Measurements from ENCODE around the gene PGAM4.
"Not testable (repeated sequence)": the region's sequence is repeated elsewhere in the genome, so short reads cannot be mapped to it uniquely, and the experiment has no call there.

PGAM4 gene

DNA sequence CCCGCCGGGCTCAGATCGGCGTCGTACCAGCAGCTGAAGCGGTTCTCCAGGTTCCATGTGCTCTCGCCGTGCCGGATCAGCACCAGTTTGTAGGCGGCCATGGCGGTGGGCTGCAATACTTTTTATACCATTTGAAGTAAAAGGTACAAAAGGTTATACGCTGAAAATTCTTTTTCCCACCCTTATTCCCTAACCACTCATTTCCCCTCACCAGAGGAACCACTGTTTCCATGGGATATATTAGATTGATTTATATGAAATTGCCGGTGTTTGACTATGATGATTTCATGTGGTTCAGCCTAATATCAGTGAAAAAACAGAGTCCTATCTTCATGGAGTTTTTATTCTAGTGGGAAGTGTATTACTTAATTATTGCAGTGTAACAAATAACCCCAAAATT is at the start of gene PGAM4:
Gene PGAM4 (minus strand): TSS at position 101 of the 400 bp plus-strand sequence. CDS start 0 bp downstream, at position 101.
- DNase-seq, result no peak

- DNase-seq, result no peak
These were observed 42.4 kb upstream of the PGAM4 start for GRCh38 chrX:78011846-78012245.

- DNase-seq, result no peak
These were observed 10.4 kb upstream of the PGAM4 start for GRCh38 chrX:77979870-77980269.

DNA sequence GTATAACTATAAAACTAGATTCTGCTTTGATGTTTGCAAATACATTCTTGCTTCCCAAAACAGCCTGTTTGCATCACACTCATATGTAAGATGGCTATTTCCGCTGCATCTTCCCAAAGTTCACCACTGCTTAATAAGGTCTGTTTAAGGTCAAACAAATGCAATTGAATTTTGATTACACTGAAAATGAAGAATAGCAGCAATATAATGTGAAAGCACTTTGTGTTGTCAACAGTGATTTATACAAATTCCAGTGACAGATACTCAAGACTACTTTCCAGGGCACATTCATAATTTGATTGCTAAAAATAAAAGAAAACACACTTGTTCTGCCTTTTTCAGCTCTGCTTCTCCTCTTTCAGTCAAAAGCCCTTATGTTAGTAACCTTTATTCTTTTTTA is 8.1 kb upstream of the PGAM4 start:
- DNase-seq, result no peak

DNA sequence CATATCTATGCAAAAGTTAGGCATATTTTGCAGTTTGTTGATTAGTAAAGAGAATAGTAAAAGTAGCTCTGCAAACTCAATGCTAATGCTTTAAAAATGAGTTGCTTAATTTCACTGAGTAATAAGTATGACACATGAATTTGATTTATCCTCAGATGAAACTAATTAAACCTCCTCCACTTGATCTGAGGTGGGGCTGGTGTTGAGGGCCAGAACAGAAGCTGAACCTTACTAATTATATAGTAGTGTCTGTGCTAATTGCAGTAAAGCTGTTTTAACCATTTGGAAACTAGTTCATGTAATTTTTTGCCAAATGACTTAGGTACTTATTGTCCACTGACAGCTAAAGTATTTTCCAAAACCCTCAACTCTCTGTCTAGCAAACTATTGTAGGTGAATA is 7.7 kb upstream of the PGAM4 start:
- DNase-seq, result no peak

- no peak for DNase-seq
These were observed 6.3 kb upstream of the PGAM4 start for GRCh38 chrX:77975755-77976154.

DNA sequence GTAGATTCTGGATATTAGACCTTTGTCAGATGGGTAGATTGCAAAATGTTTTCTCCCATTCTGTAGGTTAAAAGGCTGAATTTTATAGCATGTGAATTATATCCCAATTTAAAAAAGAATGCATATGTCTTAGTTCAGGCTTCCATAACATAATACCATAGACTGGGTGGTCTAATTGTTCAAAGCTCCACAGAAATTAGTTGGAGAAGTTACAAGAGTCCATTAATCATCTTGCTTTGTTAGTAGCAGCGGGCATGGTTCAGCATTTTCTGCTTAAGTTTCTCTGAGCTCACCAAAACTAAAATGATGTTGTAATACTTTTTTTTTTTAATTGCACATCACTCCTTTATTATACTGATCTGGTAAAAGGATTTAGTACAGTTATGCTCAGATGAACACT is 1.8 kb downstream of the PGAM4 start:
- DNase-seq, result no peak

DNA sequence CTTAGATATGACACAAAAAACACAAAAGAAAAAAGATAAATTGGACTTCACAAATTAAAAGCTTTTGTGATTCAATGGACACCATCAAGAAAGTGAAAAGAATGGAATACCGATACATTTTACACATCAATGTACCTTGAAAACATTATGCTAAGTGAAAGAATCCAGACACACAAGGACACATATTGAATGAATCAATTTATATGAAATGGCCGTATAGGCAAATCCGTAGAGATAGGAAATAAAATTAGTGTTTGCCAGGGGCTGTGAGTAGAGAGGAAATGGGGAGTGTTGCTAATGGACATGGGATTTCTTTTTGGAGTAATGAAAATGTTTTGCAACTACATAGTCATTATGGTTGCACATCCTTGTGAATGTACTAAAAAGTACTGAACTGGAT is 3.1 kb downstream of the PGAM4 start:
- no peak for DNase-seq

GRCh38 chrX:77962068-77962902 is 7.2 kb downstream of the PGAM4 start:
- peak; percentile 24 for DNase-seq

- DNase-seq, result no peak
These were observed 8.4 kb downstream of the PGAM4 start for GRCh38 chrX:77961063-77961462.

DNA sequence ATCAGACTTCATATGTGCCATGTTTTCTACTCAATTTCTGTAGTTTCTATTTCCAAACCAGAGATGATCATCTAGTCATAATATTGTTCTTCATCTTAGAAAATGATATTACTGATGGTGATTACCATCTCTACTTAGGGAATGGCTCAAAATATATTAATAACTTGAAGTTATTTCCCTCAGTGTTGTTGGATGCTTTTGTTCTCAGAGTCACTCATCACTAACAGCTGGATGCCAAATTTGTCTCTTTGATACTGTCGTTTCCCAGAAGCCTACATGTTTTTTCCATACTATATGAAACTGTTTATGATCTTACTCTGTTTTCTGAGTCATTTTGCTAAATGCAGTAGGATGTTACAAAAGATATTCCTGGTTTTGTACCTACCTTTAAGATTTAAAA is 8.9 kb downstream of the PGAM4 start:
- peak; percentile 14 for DNase-seq

DNA sequence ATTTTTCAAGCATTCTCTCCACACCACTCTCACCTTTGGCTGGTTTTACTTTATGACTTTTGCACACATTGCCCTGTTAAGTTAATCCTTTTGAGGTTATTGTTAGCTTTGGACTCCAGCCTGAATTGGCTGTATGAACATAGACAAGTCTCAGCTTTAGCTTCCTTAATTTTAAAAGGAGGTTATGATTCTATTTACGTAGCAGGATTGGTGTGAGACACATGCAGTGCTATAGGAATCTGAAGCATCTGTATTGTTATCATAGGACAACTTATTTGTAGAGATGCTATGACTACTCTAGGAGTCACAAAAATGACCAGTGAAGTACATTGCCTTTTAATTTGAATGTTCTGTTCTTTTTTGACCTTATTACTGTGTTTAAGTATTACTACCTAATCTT is 15.7 kb downstream of the PGAM4 start:
- no peak for DNase-seq

DNA sequence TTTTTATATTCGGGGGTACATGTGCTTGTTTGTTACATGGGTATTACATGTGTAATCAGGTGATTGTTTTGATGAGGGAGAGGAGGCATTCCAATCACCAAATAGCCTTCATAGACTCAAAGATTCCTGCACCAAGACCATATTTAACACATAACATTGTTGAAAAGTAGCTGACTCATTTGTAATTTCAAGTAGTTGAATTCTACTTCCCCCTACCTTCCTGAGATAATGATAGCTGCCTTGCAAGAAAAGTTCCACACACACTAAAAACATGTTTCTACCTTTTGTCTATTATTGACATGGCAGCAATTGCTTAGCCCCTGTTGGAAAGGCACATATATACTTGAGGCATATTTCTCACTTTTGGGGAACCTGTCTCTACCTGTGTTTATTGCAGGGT is 16.1 kb downstream of the PGAM4 start:
- DNase-seq, result no peak

GRCh38 chrX:77952173-77952572 is 17.3 kb downstream of the PGAM4 start:
- no peak for DNase-seq

- DNase-seq, result no peak
These were observed 19.6 kb downstream of the PGAM4 start for GRCh38 chrX:77949840-77950239.

GRCh38 chrX:77946571-77946970 is 22.9 kb downstream of the PGAM4 start:
- no peak for DNase-seq

GRCh38 chrX:77945910-77946545 is 23.4 kb downstream of the PGAM4 start:
- DNase-seq, result no peak

GRCh38 chrX:77945031-77945430 is 24.4 kb downstream of the PGAM4 start:
- DNase-seq, result not testable (repeated sequence)

- no peak for DNase-seq
These were observed 31.3 kb downstream of the PGAM4 start for GRCh38 chrX:77938083-77938680.

GRCh38 chrX:77937291-77937690 is 32.1 kb downstream of the PGAM4 start:
- DNase-seq, result no peak

DNA sequence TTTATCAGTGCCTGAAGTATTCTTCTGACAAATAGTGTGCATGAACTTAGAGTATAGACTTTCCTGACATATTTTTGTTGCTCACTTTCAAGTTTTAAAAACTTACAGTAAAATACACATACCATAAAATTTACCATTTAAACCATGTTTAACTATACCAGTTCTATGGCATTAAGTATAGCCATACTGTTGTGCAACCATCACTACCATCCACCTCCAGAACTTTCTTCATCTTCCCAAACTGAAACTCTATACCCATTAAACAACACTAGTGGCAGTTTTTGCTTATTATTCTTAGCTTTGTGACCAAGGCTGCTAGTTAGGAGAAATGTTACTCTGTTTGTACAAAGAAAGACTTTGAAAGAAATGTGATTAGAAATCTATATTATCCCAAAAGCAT is 33.1 kb downstream of the PGAM4 start:
- no peak for DNase-seq

DNA sequence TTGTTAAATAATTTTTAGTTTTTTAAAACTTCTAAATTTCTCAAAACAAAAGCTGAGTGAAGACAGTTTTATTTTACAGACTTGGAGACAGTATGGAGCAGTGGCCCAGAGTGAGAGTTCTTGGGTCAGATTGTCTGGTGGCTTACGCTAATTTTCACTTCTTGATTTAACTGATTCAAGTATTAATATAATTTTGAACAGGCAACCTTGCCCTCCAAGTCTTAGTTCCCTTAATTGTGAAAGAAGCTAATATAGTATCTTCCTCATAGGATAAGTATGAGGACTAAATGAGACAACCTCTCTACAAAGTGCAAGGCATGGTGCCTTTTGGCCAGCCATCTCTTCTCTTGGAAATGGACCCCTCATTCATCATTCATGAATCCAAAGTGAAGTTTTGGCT is 33.6 kb downstream of the PGAM4 start:
- DNase-seq, result no peak

DNA sequence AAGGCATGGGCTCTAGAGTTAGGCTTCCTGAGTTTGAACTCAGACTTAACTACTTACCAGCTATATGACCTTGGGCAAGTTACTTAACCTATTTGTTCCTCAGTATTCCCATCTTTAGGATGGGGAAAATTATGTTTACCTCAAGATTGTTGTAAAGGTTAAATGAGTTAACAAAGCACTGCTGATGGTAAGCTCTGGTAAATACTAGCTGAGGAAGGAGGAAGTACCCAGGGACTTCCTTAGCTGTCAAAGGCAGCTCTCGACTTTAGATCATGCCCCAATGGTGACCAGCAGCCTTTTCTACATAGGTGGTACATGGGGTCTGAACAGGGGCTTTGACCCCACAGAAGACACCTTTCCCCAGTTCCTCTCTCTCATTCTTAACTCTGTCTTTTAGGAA is 38.9 kb downstream of the PGAM4 start:
- DNase-seq, result no peak

GRCh38 chrX:77925764-77926163 is 43.7 kb downstream of the PGAM4 start:
- DNase-seq, result no peak

All from activated CD4-positive, alpha-beta T cell treated with anti-CD3 and anti-CD28 coated beads, Interleukin-2, amount 50 U/mL, for 16 hours (primary cell).